ENCODE results near the gene SNX21. TPM values are rescaled to one million over a fixed set of nuclear protein-coding genes. Genes with fewer than 3 reads are reported as not detected.
A peak's percentile ranks its signal among the peaks of the same experiment; 100 is the strongest.

SNX21 gene
- total and polyA plus RNA-seq, 9 of the 15 experiments (the other 6 are each of a cell fraction or from before 2014, with no cell fraction given): 0.10 to 1.2 (median 0.42) TPM

GRCh38 chr20:45792317-45793118 is 41.1 kb upstream of the SNX21 start (continued):
- TF ChIP-seq, protein P1, sequence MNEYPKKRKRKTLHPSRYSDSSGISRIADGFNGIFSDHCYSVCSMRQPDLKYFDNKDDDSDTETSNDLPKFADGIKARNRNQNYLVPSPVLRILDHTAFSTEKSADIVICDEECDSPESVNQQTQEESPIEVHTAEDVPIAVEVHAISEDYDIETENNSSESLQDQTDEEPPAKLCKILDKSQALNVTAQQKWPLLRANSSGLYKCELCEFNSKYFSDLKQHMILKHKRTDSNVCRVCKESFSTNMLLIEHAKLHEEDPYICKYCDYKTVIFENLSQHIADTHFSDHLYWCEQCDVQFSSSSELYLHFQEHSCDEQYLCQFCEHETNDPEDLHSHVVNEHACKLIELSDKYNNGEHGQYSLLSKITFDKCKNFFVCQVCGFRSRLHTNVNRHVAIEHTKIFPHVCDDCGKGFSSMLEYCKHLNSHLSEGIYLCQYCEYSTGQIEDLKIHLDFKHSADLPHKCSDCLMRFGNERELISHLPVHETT (CRISPR knock-in tag; conservative IDR thresholded peaks at IDR 0.05 in 1 of 2, IDR thresholded peaks at IDR 0.05 in 1 of 2): no peak
- TF ChIP-seq TAF9B (IDR thresholded peaks at IDR 0.05; ENCODE audit: partially characterized antibody) (no peak), GABPA (tag; conservative IDR thresholded peaks at IDR 0.05; ENCODE audit: low read depth) (peak; percentile 4; the same call in 1 of the 2 replicates), NR2C1 (IDR thresholded peaks at IDR 0.05) (no peak), NR2C1 (tag; IDR thresholded peaks at IDR 0.05) (no peak), ZBTB34 (CRISPR knock-in tag; IDR thresholded peaks at IDR 0.05) (no peak), ZNF695 (CRISPR knock-in tag; IDR thresholded peaks at IDR 0.05) (no peak), U2AF2 (optimal IDR thresholded peaks at IDR 0.05; ENCODE audit: low read depth, low read length) (no peak), KDM5B (IDR thresholded peaks at IDR 0.05; ENCODE audit: insufficient replicate concordance, low read depth, low read length) (peak; percentile 2), POU5F1 (IDR thresholded peaks at IDR 0.05; ENCODE audit: borderline replicate concordance, low read depth, low read length, partially characterized antibody) (no peak), ZNF551 (CRISPR knock-in tag; IDR thresholded peaks at IDR 0.05) (no peak), ADNP (tag; IDR thresholded peaks at IDR 0.05) (no peak)
